GM19239 (cell line): ENCODE data around the gene RNF4.
"Not testable (repeated sequence)": the region's sequence is repeated elsewhere in the genome, so short reads cannot be mapped to it uniquely, and the experiment has no call there.

Experiments
- DNase-seq: peaks from one replicate; pipeline ENCODE4 v3.0.0; 2011; ENCODE audit warnings: low spot score; ENCODE audit not compliant: insufficient read length
- FAIRE-seq: peaks from 2 replicates; lab custom pipeline; 2011; peaks lifted over from hg19 to GRCh38; lab: Jason Lieb, UNC

Gene RNF4

GRCh38 chr4:2451821-2452785, 16.8 kb upstream of the RNF4 start:
- FAIRE-seq (no peak), DNase-seq (no peak)

- FAIRE-seq: no peak
- no peak for DNase-seq
Observed at GRCh38 chr4:2457481-2458295, 11.2 kb upstream of the RNF4 start.

- no peak for DNase-seq
Observed at GRCh38 chr4:2458546-2459491, 10.1 kb upstream of the RNF4 start.

GRCh38 chr4:2459589-2460349, 9.1 kb upstream of the RNF4 start:
- DNase-seq: no peak
- no peak for FAIRE-seq

More at GRCh38 chr4:2458546-2459491, 10.1 kb upstream of the RNF4 start:
- no peak for FAIRE-seq

GRCh38 chr4:2461246-2461960, 7.5 kb upstream of the RNF4 start:
- DNase-seq: no peak
- FAIRE-seq: peak; percentile 33

DNA sequence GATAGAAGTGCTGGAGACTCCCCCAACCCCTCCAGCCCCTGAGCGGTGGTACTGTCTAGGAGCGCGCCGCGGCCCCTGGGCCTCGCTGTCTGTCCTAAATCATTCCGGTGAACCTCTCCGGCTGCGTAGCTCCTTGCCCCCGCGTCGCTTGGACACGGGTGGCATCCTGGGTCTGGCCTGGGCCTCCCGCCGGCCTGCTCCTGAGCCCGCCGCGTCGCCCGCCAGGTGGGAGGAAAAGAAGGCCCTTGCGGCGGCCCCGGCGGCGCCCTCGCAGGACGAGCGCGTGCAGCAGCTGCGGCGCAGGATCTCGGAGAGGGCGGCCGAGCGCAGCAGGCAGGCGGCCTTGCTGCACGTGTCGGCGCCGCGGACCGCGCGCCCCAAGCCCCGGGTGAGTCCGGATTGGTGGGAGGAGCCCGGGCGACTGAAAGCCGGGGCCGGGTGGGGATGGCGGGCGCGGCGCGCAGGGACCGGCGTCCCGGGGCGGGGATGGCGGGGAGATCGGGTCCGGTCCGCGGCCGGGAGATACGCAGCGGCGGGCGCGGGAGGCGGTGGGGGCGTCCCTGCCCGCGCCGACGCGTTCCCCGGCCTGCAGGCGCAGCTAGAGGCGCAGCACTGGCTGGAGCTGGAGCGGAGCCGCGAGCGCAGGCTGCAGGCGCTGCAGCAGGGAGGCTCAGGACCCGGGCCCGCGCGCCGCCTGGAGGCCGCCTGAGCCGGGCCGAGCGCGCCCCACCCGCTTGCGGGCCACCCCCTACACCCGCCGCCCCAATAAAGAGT, 6.5 kb upstream of the RNF4 start:
- DNase-seq (peak; percentile 83), FAIRE-seq (no peak)

GRCh38 chr4:2462992-2463762, 5.7 kb upstream of the RNF4 start:
- no peak for FAIRE-seq
- DNase-seq: no peak

DNA sequence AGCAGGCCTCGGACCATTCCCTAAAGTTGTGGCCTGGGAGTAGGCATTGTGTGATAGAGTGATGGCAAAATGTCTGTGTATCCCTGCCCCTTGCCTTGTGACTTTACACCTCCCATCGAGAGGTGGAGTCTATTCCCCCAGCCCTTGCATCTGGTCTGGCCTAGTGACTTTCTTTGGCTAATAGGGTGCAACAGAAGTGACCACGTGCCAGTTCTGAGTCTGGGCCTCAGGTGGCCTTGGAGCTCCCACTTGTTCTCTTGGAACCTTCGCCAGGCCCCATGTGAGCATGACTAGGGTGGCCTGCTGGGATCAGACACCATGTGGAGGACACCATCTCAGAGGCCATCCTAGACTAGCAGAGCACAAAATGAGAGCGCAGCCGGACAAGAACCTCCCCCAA, 3.9 kb upstream of the RNF4 start:
- DNase-seq (no peak), FAIRE-seq (no peak)

DNA sequence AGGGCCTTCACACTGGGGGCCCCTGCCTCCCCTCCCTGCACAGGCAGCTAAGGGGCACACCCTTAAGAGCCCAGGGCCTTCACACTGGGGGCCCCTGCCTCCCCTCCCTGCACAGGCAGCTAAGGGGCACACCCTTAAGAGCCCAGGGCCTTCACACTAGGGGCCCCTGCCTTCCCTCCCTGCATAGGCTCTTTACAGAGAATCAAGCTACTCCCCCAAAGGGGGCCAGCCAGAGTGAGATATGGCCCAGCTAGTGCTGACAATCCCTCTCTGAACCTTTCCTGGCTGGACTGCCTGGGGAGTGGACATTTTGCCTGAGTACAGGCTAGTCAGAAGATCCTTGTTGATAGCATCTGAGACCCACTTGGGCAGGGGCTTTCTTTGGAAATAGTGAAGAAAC, 3.4 kb upstream of the RNF4 start:
- DNase-seq, FAIRE-seq: not testable (repeated sequence)

GRCh38 chr4:2469192-2469984, 482 bp downstream of the RNF4 start:
- peak; percentile 72 for FAIRE-seq
- DNase-seq: peak; percentile 57

DNA sequence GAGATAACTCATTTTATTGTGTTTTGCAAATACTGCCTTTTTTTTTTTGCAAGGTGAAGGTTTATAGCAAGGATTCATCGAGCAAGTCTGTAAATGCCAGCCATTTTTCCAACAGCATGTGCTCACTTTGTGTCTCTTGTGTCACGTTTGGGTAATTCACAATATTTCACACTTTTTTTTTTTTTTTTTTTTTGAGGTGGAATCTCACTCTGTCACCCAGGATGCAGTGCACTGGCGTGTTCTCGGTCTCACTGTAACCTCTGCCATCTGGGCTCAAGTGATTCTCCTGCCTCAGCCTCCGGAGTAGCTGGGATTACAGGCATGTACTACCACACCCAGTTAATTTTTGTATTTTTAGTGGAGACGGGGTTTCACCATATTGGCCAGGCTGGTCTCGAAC, 1.9 kb downstream of the RNF4 start:
- no peak for FAIRE-seq
- no peak for DNase-seq

GRCh38 chr4:2472187-2472586, 3.3 kb downstream of the RNF4 start:
- FAIRE-seq: no peak

GRCh38 chr4:2478229-2478628, 9.3 kb downstream of the RNF4 start:
- no peak for DNase-seq
- FAIRE-seq: no peak

More at GRCh38 chr4:2472187-2472586, 3.3 kb downstream of the RNF4 start:
- no peak for DNase-seq

GRCh38 chr4:2480649-2481048, 11.7 kb downstream of the RNF4 start:
- FAIRE-seq (no peak), DNase-seq (no peak)

DNA sequence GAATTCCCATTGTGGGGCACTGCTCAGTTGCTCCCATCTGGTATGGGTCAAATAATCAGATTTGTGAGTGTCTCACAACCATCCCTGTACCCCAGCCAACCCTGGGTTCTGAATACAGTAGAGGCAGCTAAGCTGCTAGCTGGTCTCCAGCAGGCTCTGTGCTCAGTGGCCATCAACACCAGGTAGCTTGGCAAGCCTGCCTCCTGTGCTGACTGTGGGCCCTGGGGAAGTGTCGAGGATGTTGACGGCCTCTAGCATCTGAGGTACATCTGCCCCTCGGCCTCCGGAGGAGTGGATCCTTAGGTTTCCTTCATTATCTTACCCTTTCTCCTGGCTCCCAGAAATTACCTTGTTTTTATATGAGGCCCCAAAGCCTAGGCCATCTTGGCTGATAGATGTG, 13.3 kb downstream of the RNF4 start:
- no peak for DNase-seq
- FAIRE-seq: no peak

DNA sequence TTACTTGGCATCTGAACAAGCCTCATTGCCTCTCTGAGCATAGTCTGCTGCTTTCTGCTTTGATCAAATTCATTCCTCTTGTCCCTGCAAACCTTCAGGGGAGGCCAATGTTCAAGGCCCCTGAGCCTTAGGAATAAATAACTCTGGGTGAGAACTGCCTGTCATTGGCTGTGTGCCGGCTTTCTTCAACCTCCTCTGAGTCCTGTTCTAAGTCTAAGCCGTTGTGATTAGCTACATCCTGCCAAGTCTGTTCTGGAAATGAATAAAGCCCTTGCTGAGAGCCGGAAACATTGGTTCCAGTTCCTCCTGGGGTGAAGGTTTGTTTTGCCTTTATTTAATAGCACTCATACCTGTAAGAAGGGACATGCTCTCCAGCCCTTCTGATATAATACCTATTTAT, 13.8 kb downstream of the RNF4 start:
- FAIRE-seq (peak; percentile 96), DNase-seq (peak; percentile 57)
